Cardiac muscle cell (in vitro differentiated cells and primary cell): ENCODE measurements around the gene SGPP1. TPM values are rescaled to one million over a fixed set of nuclear protein-coding genes. Genes with fewer than 3 reads are reported as not detected.

Experiments
- DNase-seq, 2 donors: peaks; one replicate each; pipeline versions ENCODE4 v3.0.0 to v3.0.0-alpha.2; 2010 to 2017; ENCODE audit warnings: low read depth in 1 of 2, low spot score in 1 of 2
- H3K27ac ChIP-seq: fragments of 200-600 bp; sonication (generic); 2 replicates; pipeline ENCODE4 v1.5.1; 2016
- H3K27me3 ChIP-seq: fragments of 200-600 bp; sonication (generic); 2 replicates; pipeline ENCODE4 v1.6.0; 2016; ENCODE audit warnings: control low read depth
- H3K36me3 ChIP-seq: fragments of 200-600 bp; sonication (generic); 2 replicates; pipeline ENCODE4 v1.5.1; 2016; ENCODE audit warnings: control low read depth
- H3K4me1 ChIP-seq: fragments of 200-600 bp; sonication (generic); 2 replicates; pipeline ENCODE4 v1.8.1; 2017; ENCODE audit warnings: low read depth, mild to moderate bottlenecking, mixed run types
- H3K4me3 ChIP-seq: fragments of 200-600 bp; sonication (generic); 2 replicates; pipeline ENCODE4 v1.5.1; 2016; ENCODE audit warnings: mild to moderate bottlenecking
- H3K9me3 ChIP-seq: fragments of 200-600 bp; sonication (generic); 2 replicates; pipeline ENCODE4 v1.5.1; 2017; ENCODE audit warnings: low read depth, mild to moderate bottlenecking, control low read depth
- polyA plus RNA-seq: library from polyadenylated mRNA; unstranded; fragments of >200 nt; fragmentation: Nextera tagmentation; extraction: Ambion mirVana; gene quantifications from 2 replicates; pipeline ENCODE4 v1.2.1, GENCODE V29; 2016
- total RNA-seq: library from RNA; depleted of rRNA; stranded (reverse); fragments of >200 nt; gene quantifications from 2 replicates; pipeline ENCODE4 v1.2.3, GENCODE V29; 2016
- TF ChIP-seq, protein P1 (sequence below): IDR thresholded peaks from 2 replicates; pipeline ENCODE4 v1.5.1; 2012; ENCODE audit warnings: low read depth, mild to moderate bottlenecking, low read length

The SGPP1 gene
- total and polyA plus RNA-seq, 2 experiments from 2014 or later, result 10.6 to 12.2 TPM

DNA sequence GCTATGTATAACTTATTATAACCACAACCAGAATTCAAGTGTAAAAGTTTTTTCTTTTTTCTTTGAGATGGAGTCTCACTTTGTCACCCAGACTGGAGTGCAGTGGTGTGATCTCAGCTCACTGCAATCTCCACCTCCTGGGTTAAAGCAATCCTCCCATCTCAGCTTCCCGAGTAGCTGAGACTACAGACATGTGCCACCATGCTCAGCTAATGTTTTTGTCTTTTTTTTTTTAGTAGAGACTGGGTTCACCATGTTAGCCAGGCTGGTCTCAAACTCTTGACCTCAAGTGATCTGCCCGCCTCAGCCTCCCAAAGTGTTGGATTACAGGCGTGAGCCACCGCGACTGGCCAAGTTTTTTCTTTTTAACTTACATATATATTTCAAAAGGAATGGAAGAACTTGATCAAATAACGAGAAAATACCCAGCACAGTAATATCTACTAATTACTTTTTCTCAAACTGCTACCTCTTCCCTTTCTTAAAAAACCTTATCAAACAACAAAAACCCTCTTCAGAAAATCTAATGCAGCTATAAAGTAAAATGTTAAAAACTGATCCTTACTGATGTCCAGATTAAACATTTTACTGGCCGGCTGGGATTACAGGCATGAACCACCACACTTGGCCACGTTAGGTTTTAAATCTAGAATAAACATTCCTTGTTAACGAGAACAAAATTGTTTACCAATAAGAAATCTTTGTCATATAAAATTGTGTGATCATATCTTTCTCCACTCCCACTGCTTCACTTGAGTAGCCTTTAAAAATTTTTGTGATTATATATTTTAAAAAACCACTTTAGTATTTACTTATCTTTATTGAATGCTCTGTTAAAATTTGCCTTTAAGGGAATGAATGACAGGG lies 44.9 kb downstream of the SGPP1 start:
- Histone ChIP-seq H3K9me3 (no peaks in the 10 kb centered on the region), H3K27me3 (no peaks in the 10 kb centered on the region), H3K36me3 (no peaks in the 10 kb centered on the region), H3K4me1 (no peaks in the 10 kb centered on the region), H3K27ac (no peak overlapping the region), H3K4me3 (no peak overlapping the region)
- DNase-seq, result no peak
- TF ChIP-seq, protein P1, sequence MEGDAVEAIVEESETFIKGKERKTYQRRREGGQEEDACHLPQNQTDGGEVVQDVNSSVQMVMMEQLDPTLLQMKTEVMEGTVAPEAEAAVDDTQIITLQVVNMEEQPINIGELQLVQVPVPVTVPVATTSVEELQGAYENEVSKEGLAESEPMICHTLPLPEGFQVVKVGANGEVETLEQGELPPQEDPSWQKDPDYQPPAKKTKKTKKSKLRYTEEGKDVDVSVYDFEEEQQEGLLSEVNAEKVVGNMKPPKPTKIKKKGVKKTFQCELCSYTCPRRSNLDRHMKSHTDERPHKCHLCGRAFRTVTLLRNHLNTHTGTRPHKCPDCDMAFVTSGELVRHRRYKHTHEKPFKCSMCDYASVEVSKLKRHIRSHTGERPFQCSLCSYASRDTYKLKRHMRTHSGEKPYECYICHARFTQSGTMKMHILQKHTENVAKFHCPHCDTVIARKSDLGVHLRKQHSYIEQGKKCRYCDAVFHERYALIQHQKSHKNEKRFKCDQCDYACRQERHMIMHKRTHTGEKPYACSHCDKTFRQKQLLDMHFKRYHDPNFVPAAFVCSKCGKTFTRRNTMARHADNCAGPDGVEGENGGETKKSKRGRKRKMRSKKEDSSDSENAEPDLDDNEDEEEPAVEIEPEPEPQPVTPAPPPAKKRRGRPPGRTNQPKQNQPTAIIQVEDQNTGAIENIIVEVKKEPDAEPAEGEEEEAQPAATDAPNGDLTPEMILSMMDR, result no peak

DNA sequence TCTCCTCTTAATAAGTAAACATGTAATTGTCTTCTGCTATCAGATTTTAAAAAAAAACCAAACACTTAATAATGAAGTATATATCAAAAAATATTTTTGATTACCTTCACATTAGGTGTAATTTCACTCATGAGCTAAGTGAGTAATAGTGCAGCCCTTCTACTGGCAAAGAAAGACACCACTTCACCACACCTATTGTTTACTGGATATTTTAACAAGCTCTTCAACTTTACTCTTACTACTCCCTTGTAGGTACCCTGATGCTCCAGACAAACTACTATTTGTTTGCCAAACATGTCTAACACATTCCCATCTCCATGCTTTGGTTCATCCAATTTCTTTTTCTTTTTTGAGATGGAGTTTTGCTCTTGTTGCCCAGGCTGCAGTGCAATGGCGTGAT lies 49.3 kb downstream of the SGPP1 start:
- no peak overlapping the region for H3K27ac ChIP-seq
- H3K36me3 ChIP-seq, result no peaks in the 10 kb centered on the region
- no peak for DNase-seq
- no peaks in the 10 kb centered on the region for H3K27me3 ChIP-seq
- TF ChIP-seq, protein P1, result no peak
- H3K4me3 ChIP-seq, result no peak overlapping the region
- H3K4me1 ChIP-seq, result no peaks in the 10 kb centered on the region
- H3K9me3 ChIP-seq, result no peaks in the 10 kb centered on the region

DNA sequence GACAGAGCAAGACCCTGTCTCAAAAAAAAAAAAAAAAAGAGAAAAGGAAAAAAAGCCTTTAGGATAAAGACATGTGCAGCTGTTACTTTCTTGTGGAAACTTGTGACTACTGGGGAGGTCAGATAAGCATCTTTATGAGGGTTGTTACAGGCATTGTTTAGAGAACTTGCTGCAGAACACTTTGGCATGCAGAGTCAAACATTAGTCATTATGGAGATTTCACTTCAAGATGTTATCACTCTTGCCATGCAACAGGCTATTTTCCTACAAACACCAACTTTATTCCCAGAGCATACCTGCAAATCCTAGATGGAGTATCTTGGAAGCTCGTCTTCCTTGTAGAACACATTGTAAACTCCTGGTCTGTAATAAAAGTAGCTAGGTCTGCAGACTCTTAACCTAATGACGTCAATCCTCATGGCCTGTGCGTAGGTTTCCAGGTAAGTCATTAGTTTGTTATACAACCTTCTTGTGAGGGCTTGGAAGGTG lies 49.9 kb downstream of the SGPP1 start:
- TF ChIP-seq, protein P1, result no peak
- DNase-seq, result peak in 1 of 2 donors; percentile 44
- H3K9me3 ChIP-seq, result no peaks in the 10 kb centered on the region
- no peak overlapping the region for H3K4me3 ChIP-seq
- no peak overlapping the region for H3K27ac ChIP-seq
- no peaks in the 10 kb centered on the region for H3K36me3 ChIP-seq
- H3K4me1 ChIP-seq, result no peaks in the 10 kb centered on the region
- no peaks in the 10 kb centered on the region for H3K27me3 ChIP-seq

DNA sequence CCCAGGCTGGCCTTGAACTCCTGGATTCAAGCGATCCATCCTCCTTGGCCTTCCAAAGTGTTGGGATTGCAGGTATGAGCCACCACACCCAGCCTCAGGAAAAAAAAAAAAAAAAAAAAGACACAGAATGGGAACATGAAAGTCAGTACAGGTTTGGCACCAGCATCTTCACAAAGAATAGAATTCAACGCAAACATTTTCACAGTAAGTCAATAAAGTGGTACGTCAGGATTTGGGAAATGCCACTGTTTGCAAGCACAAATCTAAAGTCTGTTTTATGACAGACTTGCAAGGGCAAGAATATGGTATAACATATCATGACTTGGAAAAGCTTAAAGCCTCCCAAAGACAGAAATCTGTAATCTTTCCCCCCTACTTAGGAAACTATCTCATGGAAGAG lies 51.2 kb downstream of the SGPP1 start:
- Histone ChIP-seq H3K9me3 (no peaks in the 10 kb centered on the region), H3K36me3 (no peaks in the 10 kb centered on the region), H3K4me3 (no peak overlapping the region), H3K4me1 (no peaks in the 10 kb centered on the region), H3K27ac (no peak overlapping the region), H3K27me3 (no peaks in the 10 kb centered on the region)
- TF ChIP-seq, protein P1, result no peak
- no peak for DNase-seq

DNA sequence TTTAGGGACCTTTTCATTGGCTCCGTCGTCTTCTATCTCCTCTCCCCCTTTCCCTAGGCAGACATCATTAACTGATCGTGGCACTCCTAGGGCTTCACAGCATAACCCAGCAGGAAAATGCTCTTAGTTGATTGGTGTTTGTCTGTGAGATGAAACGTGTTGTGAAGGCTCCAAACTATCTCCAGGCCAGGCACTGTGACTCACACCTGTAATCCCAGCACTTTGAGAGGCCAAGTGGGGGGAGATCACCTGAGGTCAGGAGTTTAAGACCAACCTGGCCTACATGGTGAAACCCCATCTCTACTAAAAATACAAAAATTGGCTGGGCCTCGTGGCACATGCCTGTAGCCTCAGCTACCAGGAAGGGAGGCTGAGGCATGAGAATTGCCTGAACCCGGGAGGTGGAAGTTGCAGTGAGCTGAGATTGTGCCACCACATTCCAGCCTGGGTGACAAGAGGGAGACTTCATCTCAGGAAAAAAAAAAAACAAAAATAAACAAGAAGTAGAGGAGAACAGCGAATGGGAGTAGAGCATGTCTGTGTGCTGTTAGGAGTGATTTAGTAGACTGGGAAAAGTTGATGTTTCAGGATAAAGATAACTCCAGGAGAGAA lies 53.9 kb downstream of the SGPP1 start:
- no peak overlapping the region for H3K27ac ChIP-seq
- no peak for DNase-seq
- TF ChIP-seq, protein P1, result no peak
- H3K4me3 ChIP-seq, result no peak overlapping the region
- no peaks in the 10 kb centered on the region for H3K9me3 ChIP-seq
- no peaks in the 10 kb centered on the region for H3K36me3 ChIP-seq
- H3K27me3 ChIP-seq, result no peaks in the 10 kb centered on the region
- no peaks in the 10 kb centered on the region for H3K4me1 ChIP-seq
